IMR-90 (cell line): Measurements from ENCODE around the gene CCDC171.

Experiments used
- BHLHE40 ChIP-seq: fragments of 150-350 bp; IDR thresholded peaks from 2 replicates; pipeline ENCODE4 v1.6.1; 2016; ENCODE audit warnings: mild to moderate bottlenecking, low read depth, low read length
- CEBPB ChIP-seq: IDR thresholded peaks from 2 replicates; pipeline ENCODE4 v1.6.1; 2012; ENCODE audit warnings: low read depth, low read length, improper control_type of control experiment
- CTCF ChIP-seq: conservative IDR thresholded peaks from 2 replicates; pipeline ENCODE4 v1.5.1; 2012; ENCODE audit warnings: mild to moderate bottlenecking, low read depth, low read length, improper control_type of control experiment
- ELK1 ChIP-seq: fragments of 150-350 bp; IDR thresholded peaks from 2 replicates; pipeline ENCODE4 v1.6.1; 2016; ENCODE audit warnings: low read depth, mild to moderate bottlenecking, low read length, moderate library complexity, borderline replicate concordance
- FOS ChIP-seq: fragments of 150-350 bp; IDR thresholded peaks from 2 replicates; pipeline ENCODE4 v1.6.1; 2016; ENCODE audit warnings: low read depth, low read length
- MAFK ChIP-seq: IDR thresholded peaks from 2 replicates; pipeline ENCODE4 v1.6.1; 2012; ENCODE audit warnings: low read depth, low read length, improper control_type of control experiment
- MXI1 ChIP-seq: IDR thresholded peaks from 2 replicates; pipeline ENCODE4 v1.6.1; 2012; ENCODE audit warnings: low read depth, mild to moderate bottlenecking, low read length, moderate library complexity, borderline replicate concordance
- NFE2L2 ChIP-seq: fragments of 150-350 bp; IDR thresholded peaks from 2 replicates; pipeline ENCODE4 v1.6.1; 2016; ENCODE audit warnings: low read depth, mild to moderate bottlenecking, low read length
- POLR2A ChIP-seq: IDR thresholded peaks from 2 replicates; pipeline ENCODE4 v1.6.1; 2012; ENCODE audit warnings: mild to moderate bottlenecking, low read depth, low read length
- RAD21 ChIP-seq: IDR thresholded peaks from 2 replicates; pipeline ENCODE4 v1.6.1; 2012; ENCODE audit warnings: low read length, improper control_type of control experiment
- SMC3 ChIP-seq: fragments of 150-350 bp; IDR thresholded peaks from 2 replicates; pipeline ENCODE4 v1.6.1; 2016; ENCODE audit warnings: low read depth, mild to moderate bottlenecking, antibody characterized with exemption, low read length, moderate library complexity
- USF2 ChIP-seq: fragments of 150-350 bp; IDR thresholded peaks from 2 replicates; pipeline ENCODE4 v1.6.1; 2017; ENCODE audit warnings: mild to moderate bottlenecking, antibody characterized with exemption, low read length, low read depth

- TF ChIP-seq CTCF = no peak
- TF ChIP-seq POLR2A = no peak
- TF ChIP-seq MXI1 = no peak
- TF ChIP-seq NFE2L2 = no peak
- no peak for TF ChIP-seq CEBPB
- TF ChIP-seq SMC3 = no peak
- no peak for TF ChIP-seq FOS
- TF ChIP-seq BHLHE40 = no peak
- TF ChIP-seq MAFK = no peak
- no peak for TF ChIP-seq USF2
- no peak for TF ChIP-seq ELK1
- no peak for TF ChIP-seq RAD21
These were observed 448.0 kb downstream of the CCDC171 start for GRCh38 chr9:16000811-16001210.
